Transverse colon (tissue), 4 donors: ENCODE data around the gene ZNF550. TPM values are rescaled to one million over a fixed set of nuclear protein-coding genes. Genes with fewer than 3 reads are reported as not detected.

ENCODE experiments used
- DNase-seq: peaks from one replicate; pipeline ENCODE4 v3.0.0-alpha.2; 2019
- H3K27ac ChIP-seq, 4 donors: fragments of 200-600 bp; sonication (generic); 2 replicates each; pipeline ENCODE4 v1.5.1; 2016 to 2018; ENCODE audit warnings: inconsistent platforms in 4 of 4
- H3K27me3 ChIP-seq: fragments of 200-600 bp; sonication (generic); 2 replicates; pipeline ENCODE4 v1.5.1; 2017; ENCODE audit warnings: inconsistent platforms
- H3K36me3 ChIP-seq, 4 donors: fragments of 200-600 bp; sonication (generic); 2 replicates each; pipeline ENCODE4 v1.5.1; 2017 to 2019; ENCODE audit warnings: inconsistent platforms in 4 of 4
- H3K4me1 ChIP-seq, 4 donors: fragments of 200-600 bp; sonication (generic); 2 replicates each; pipeline ENCODE4 v1.5.1; 2017 to 2020; ENCODE audit warnings: inconsistent platforms in 4 of 4
- H3K4me3 ChIP-seq, 4 donors: fragments of 200-600 bp; sonication (generic); 1 replicate in 1 of 4; 2 replicates in 3 of 4; pipeline versions ENCODE4 v1.5.1 to v1.6.1; 2017 to 2019; ENCODE audit warnings: inconsistent platforms in 4 of 4
- H3K9me3 ChIP-seq, 2 donors: fragments of 200-600 bp; sonication (generic); 2 replicates each; pipeline ENCODE4 v1.5.1; 2017 to 2019; ENCODE audit warnings: inconsistent platforms in 2 of 2
- CTCF ChIP-seq, 5 experiments: fragments of 200-600 bp in 3 of 5; fragments of 450-650 bp in 2 of 5; sonication (generic) in 3 of 5; IDR thresholded peaks; 1 replicate in 2 of 5; 2 replicates in 3 of 5; pipeline ENCODE4 v1.5.1; 2016 to 2017; ENCODE audit warnings: antibody characterized with exemption in 5 of 5, inconsistent platforms in 3 of 5, mild to moderate bottlenecking in 2 of 5, moderate library complexity in 1 of 5
- EP300 ChIP-seq: sonication (generic); formaldehyde crosslinking; IDR thresholded peaks from one replicate; pipeline ENCODE4 v1.6.1; 2017; ENCODE audit warnings: antibody characterized with exemption, low read depth
- POLR2A ChIP-seq: fragments of 450-650 bp; IDR thresholded peaks from one replicate; pipeline ENCODE4 v1.6.1; 2016; ENCODE audit warnings: antibody characterized with exemption, mild to moderate bottlenecking, moderate library complexity
- POLR2AphosphoS5 ChIP-seq, 3 donors: sonication (generic); formaldehyde crosslinking; IDR thresholded peaks; one replicate each; pipeline ENCODE4 v1.6.1; 2016; ENCODE audit warnings: antibody characterized with exemption in 3 of 3
- WGBS, 2 donors: methylation state at CpG; one replicate each; pipeline ENCODE4 v1.1.5; 2018; ENCODE audit warnings: low coverage in 1 of 2; 5-methylcytosine and 5-hydroxymethylcytosine counted together
- in situ Hi-C, 4 donors: fragments of 200-750 bp; cut with MboI; loops; one replicate each; pipeline versions ENCODE4 v1.15.0 to v1.15.1; 2017; ENCODE audit warnings: low sequenced_read_pairs in 3 of 4, low pct_ligation_motif_present in 1 of 4, low pct_unique_long_range_greater_than_20kb in 1 of 4
- intact Hi-C: fragments of 100-400 bp; cut with DNase I; formaldehyde crosslinking; loops from one replicate; pipeline ENCODE4 v1.15.1; 2023; ENCODE audit warnings: low total_unique reads
- total RNA-seq, 4 donors: library from RNA; depleted of rRNA; stranded (reverse); fragments of >200 nt; gene quantifications; one replicate each; pipeline ENCODE4 v1.1.0, GENCODE V29; 2016

ZNF550 gene
- total RNA-seq, 4 donors from 2014 or later, result 3.4 to 41.1 (median 5.5) TPM

- Histone ChIP-seq H3K27ac (peak within 1 kb of the TSS in 2 of 4 donors; percentile 34 to 45), H3K9me3 (peaks cover 5 to 10% of the 10 kb centered on the region in 2 donors)
These were observed 24.1 kb upstream of the ZNF550 start, which contains the start of gene ZIK1 for GRCh38 chr19:57583521-57584416. Gene ZIK1, plus strand, starts transcription at chr19:57584145. Its CDS starts 212 bp downstream, at chr19:57584357.

GRCh38 chr19:57583104-57583520 is 23.4 kb upstream of the ZNF550 start:
- DNase-seq, result no peak
- Histone ChIP-seq H3K4me3 (peak overlapping the region in 3 of 4 donors; percentile 39 to 62 (median 44)), H3K27me3 (no peaks in the 10 kb centered on the region), H3K36me3 (peaks cover 0 to under 1% (median 0%) of the 10 kb centered on the region in 4 donors), H3K27ac (no peak overlapping the region), H3K9me3 (peaks cover 0 to 7% of the 10 kb centered on the region in 2 donors), H3K4me1 (peaks cover 0 to 19% (median 8%) of the 10 kb centered on the region in 4 donors)
- in situ Hi-C loops, result no loop called here
- intact Hi-C loops, result no loop called here
- no peak for TF ChIP-seq CTCF (IDR thresholded peaks at IDR 0.05)
- TF ChIP-seq EP300, result no peak
- TF ChIP-seq POLR2A, result no peak
- no peak for TF ChIP-seq POLR2AphosphoS5 (IDR thresholded peaks at IDR 0.05)
- 65% methylated on average over 20 of the region's 21 CpGs; no CpG with 5 or more reads in 1 of the 2 donors for WGBS, 2 donors

More at GRCh38 chr19:57583521-57584416, 24.1 kb upstream of the ZNF550 start, which contains the start of gene ZIK1:
- 19% methylated on average over 54 of the region's 76 CpGs; no CpG with 5 or more reads in 1 of the 2 donors for WGBS, 2 donors
- peak within 1 kb of the TSS; percentile 39 to 62 (median 51) for H3K4me3 ChIP-seq
- H3K36me3 ChIP-seq, result peaks cover 0 to 7% (median 0%) of the 10 kb centered on the region in 4 donors
- in situ Hi-C loops, result no loop called here
- DNase-seq, result peak; percentile 84
- intact Hi-C loops, result no loop called here
- TF ChIP-seq EP300 (no peak), POLR2AphosphoS5 (IDR thresholded peaks at IDR 0.05) (peak in 1 of 3 donors; percentile 9)
- H3K4me1 ChIP-seq, result peaks cover 0 to 18% (median 5%) of the 10 kb centered on the region in 4 donors
- no peaks in the 10 kb centered on the region for H3K27me3 ChIP-seq

- H3K4me3 ChIP-seq, result peak within 1 kb of the TSS; percentile 82 to 97 (median 92)
- TF ChIP-seq EP300, result no peak
- peak in 2 of 3 donors; percentile 32 to 41 for TF ChIP-seq POLR2AphosphoS5 (IDR thresholded peaks at IDR 0.05)
- TF ChIP-seq CTCF (IDR thresholded peaks at IDR 0.05), result peak in 2 of 5 experiments; percentile 16 to 22
- peak; percentile 97 for DNase-seq
- 0 to 1% methylated on average over 4 to 47 of the region's 62 CpGs for WGBS, 2 donors
- H3K27me3 ChIP-seq, result no peaks in the 10 kb centered on the region
- intact Hi-C loops, result no loop called here
- H3K36me3 ChIP-seq, result peaks cover 0 to 31% (median 13%) of the 10 kb centered on the region in 4 donors
- H3K27ac ChIP-seq, result peak within 1 kb of the TSS; percentile 64 to 85 (median 74)
- peaks cover 34 to 37% of the 10 kb centered on the region in 2 donors for H3K9me3 ChIP-seq
- H3K4me1 ChIP-seq, result peaks cover 0 to 17% (median 10%) of the 10 kb centered on the region in 4 donors
- in situ Hi-C loops, result no loop called here
These were observed 19.0 kb upstream of the ZNF550 start, which contains the start of gene ZNF416 for GRCh38 chr19:57578487-57579205. Gene ZNF416, minus strand, starts transcription at chr19:57578911. Its CDS starts 207 bp downstream, at chr19:57578704.

GRCh38 chr19:57576661-57577060 is 17.0 kb upstream of the ZNF550 start:
- in situ Hi-C loops (no loop called here), intact Hi-C loops (no loop called here)
- H3K27me3 ChIP-seq, result no peaks in the 10 kb centered on the region
- H3K9me3 ChIP-seq, result peaks cover 48 to 53% of the 10 kb centered on the region in 2 donors
- TF ChIP-seq EP300, result no peak
- TF ChIP-seq POLR2AphosphoS5 (IDR thresholded peaks at IDR 0.05), result no peak
- no peak for TF ChIP-seq POLR2A
- TF ChIP-seq CTCF (IDR thresholded peaks at IDR 0.05), result no peak
- H3K4me3 ChIP-seq, result no peak overlapping the region
- peaks cover 0 to 12% (median 6%) of the 10 kb centered on the region in 4 donors for H3K4me1 ChIP-seq
- no peak overlapping the region for H3K27ac ChIP-seq
- peaks cover 0 to 51% (median 27%) of the 10 kb centered on the region in 4 donors for H3K36me3 ChIP-seq
- no peak for DNase-seq
